Endothelial cell (in vitro differentiated cells): ENCODE results near the gene GOSR2. TPM values are rescaled to one million over a fixed set of nuclear protein-coding genes. Genes with fewer than 3 reads are reported as not detected.

Experiments
- DNase-seq: peaks from one replicate; pipeline ENCODE4 v3.0.0; 2021; ENCODE audit warnings: low spot score
- H3K27ac Mint-ChIP-seq: one replicate; pipeline ENCODE4 v1.8.0; 2021; ENCODE audit warnings: mixed read lengths, inconsistent platforms; ENCODE audit not compliant: unreplicated experiment
- H3K27me3 Mint-ChIP-seq: one replicate; pipeline ENCODE4 v1.8.0; 2021; ENCODE audit warnings: mild to moderate bottlenecking, moderate library complexity, mixed read lengths, inconsistent platforms; ENCODE audit not compliant: unreplicated experiment
- H3K36me3 Mint-ChIP-seq: one replicate; pipeline ENCODE4 v1.8.0; 2021; ENCODE audit warnings: mild to moderate bottlenecking, low read depth, mixed read lengths, inconsistent platforms; ENCODE audit not compliant: unreplicated experiment
- H3K4me1 Mint-ChIP-seq: one replicate; pipeline ENCODE4 v1.8.0; 2021; ENCODE audit warnings: mild to moderate bottlenecking, mixed read lengths, inconsistent platforms; ENCODE audit not compliant: unreplicated experiment
- H3K4me3 Mint-ChIP-seq: one replicate; pipeline ENCODE4 v1.8.0; 2021; ENCODE audit warnings: mild to moderate bottlenecking, mixed read lengths, inconsistent platforms; ENCODE audit not compliant: unreplicated experiment
- H3K9me3 Mint-ChIP-seq: one replicate; pipeline ENCODE4 v1.8.0; 2021; ENCODE audit warnings: mixed read lengths, inconsistent platforms; ENCODE audit not compliant: unreplicated experiment
- total RNA-seq: library from RNA; stranded (reverse); fragmentation: NEBNext Ultra II Directional; extraction: Animal tissue kit (Norgen Biotek cat#: 25700); gene quantifications from one replicate; pipeline ENCODE4 v1.2.1, GENCODE V29; 2021; ENCODE audit not compliant: unreplicated experiment
- TF ChIP-seq, protein P1 (sequence below): fragments of 200-600 bp; sonication (generic); IDR thresholded peaks from one replicate; pipeline ENCODE4 v1.5.0; 2021; ENCODE audit warnings: antibody characterized with exemption; ENCODE audit not compliant: unreplicated experiment

Gene GOSR2
- total RNA-seq, 1 donor from 2014 or later, result 51.2 TPM

DNA sequence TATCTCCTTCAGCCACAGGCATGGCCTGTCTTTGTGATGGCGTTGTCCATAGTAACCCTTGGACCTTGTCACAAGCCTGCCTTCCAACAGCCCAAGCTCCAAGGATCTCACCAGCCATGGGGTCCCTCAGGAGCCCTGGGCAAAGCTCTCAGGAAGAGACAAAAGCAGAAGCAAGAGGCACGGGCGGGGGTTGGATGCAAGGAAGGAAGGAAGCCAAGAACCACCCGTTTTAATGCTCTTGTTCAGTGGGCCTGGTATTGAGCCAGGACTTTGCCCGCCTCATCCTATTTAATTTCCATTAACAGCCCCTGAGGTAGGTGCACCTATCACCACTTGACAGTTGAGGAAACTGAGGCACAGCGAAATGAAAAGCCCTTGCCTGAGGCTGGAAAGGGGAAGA lies 32.3 kb upstream of the GOSR2 start:
- H3K4me3 Mint-ChIP-seq, result no peak overlapping the region
- no peak for DNase-seq
- H3K36me3 Mint-ChIP-seq, result no peaks in the 10 kb centered on the region
- no peak overlapping the region for H3K27ac Mint-ChIP-seq
- H3K27me3 Mint-ChIP-seq, result peaks cover 9% of the 10 kb centered on the region
- TF ChIP-seq, protein P1, sequence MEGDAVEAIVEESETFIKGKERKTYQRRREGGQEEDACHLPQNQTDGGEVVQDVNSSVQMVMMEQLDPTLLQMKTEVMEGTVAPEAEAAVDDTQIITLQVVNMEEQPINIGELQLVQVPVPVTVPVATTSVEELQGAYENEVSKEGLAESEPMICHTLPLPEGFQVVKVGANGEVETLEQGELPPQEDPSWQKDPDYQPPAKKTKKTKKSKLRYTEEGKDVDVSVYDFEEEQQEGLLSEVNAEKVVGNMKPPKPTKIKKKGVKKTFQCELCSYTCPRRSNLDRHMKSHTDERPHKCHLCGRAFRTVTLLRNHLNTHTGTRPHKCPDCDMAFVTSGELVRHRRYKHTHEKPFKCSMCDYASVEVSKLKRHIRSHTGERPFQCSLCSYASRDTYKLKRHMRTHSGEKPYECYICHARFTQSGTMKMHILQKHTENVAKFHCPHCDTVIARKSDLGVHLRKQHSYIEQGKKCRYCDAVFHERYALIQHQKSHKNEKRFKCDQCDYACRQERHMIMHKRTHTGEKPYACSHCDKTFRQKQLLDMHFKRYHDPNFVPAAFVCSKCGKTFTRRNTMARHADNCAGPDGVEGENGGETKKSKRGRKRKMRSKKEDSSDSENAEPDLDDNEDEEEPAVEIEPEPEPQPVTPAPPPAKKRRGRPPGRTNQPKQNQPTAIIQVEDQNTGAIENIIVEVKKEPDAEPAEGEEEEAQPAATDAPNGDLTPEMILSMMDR, result no peak
- H3K4me1 Mint-ChIP-seq, result peaks cover 6% of the 10 kb centered on the region
- H3K9me3 Mint-ChIP-seq, result no peaks in the 10 kb centered on the region

DNA sequence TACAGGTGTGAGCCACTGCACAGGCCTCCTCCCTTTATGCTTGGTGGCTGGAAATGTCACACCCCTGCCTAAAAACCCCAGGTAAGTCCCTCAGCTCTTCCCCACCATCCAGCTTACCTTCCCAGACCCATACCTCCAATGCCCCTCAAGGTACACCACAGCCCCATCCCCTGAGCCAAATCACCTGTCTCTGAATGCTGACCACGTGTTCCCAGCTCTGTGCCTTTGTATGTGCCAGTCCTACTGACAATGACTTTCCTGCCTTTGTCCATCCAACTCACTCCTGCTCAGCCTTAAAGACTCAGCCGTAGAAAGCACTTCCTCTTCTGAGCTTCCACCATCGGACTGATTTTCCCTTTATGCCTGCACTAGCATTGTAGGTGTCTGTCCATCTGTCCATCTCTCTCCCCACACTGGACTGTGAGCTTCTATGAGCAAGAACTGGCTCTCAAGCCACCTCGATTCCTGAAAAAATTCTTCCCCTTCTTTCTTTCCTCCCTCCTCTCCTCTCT lies 30.7 kb upstream of the GOSR2 start:
- peaks cover 9% of the 10 kb centered on the region for H3K27me3 Mint-ChIP-seq
- no peaks in the 10 kb centered on the region for H3K9me3 Mint-ChIP-seq
- H3K27ac Mint-ChIP-seq, result no peak overlapping the region
- H3K36me3 Mint-ChIP-seq, result no peaks in the 10 kb centered on the region
- H3K4me1 Mint-ChIP-seq, result peaks cover 6% of the 10 kb centered on the region
- TF ChIP-seq, protein P1, result no peak
- H3K4me3 Mint-ChIP-seq, result no peak overlapping the region
- DNase-seq, result no peak

DNA sequence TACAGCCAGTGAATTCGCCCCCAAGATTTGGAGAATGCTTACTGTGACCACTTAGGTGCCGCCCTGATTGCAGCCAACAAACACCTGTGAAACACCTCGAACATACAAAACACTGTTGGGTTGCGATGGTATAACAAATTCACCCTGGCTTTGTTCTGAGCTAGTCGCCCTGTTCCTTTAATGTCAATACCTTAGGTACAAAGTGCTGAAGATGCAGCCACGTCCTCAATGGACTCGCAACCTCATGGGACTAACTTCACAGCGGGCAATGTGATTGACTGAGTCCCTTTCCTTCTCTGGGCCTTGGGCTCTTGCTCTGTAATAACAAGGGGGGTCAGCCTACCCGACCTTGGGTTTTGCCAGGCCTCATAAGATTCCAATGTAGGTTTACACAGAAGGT lies 28.9 kb upstream of the GOSR2 start:
- DNase-seq, result no peak
- H3K4me3 Mint-ChIP-seq, result no peak overlapping the region
- TF ChIP-seq, protein P1, result no peak
- no peak overlapping the region for H3K27ac Mint-ChIP-seq
- peaks cover 6% of the 10 kb centered on the region for H3K4me1 Mint-ChIP-seq
- H3K9me3 Mint-ChIP-seq, result no peaks in the 10 kb centered on the region
- no peaks in the 10 kb centered on the region for H3K36me3 Mint-ChIP-seq
- peaks cover 8% of the 10 kb centered on the region for H3K27me3 Mint-ChIP-seq

DNA sequence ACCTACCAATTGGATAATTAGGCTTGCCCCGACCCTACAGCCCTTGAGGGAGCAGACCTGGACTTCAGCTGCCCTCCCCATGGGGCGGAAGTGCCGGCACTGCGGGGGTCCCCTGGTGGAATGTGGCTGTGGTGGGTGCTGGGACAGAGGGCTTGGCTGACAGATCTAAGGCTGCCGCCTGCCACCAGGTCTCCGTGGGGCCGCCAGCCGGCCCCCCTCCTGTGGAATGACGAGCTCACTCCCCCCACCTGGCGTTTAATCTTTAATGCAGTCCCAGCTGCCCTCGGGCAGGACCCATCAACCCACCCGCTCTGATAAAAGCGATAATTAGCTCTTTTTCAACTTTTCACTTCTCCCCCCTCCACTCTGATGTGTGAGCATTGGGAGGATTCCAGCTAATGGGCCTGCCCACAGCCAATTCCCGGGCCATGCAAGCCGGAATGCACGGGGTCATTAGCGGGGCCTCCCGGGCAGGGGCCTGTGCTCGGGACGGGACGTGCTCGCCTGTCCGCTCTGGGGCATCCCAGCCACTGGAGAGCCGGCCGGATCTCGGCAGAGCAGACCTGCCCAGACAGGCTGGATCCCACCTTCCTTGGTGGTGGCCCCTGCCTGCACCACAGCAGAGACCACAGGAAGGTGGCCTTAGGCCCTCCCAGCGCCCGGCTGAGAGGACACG lies 28.3 kb upstream of the GOSR2 start:
- TF ChIP-seq, protein P1, result no peak
- Mint-ChIP-seq H3K27me3 (peaks cover 8% of the 10 kb centered on the region), H3K4me1 (peaks cover 6% of the 10 kb centered on the region), H3K4me3 (no peak overlapping the region), H3K9me3 (no peaks in the 10 kb centered on the region), H3K36me3 (no peaks in the 10 kb centered on the region), H3K27ac (no peak overlapping the region)
- DNase-seq, result no peak

DNA sequence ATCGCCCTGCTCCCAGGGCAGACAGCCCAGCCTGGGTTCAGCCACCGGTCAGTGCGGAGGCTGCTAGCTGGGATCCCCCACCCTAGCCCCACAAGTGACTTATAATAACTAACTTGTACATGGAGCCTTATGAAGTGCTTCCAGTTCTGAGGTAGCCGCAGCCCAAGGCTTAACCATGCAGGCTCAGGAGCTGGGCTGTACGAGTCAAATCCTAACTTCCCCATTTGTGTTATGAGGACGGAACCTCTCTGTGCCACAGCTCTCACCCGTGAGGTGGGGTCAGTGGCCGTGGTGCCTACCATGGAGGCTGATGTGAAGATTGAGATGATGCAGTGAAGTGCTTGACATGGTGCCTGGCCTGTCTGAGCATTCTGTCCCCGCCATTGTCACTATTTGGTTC lies 27.8 kb upstream of the GOSR2 start:
- Mint-ChIP-seq H3K27me3 (peaks cover 8% of the 10 kb centered on the region), H3K36me3 (no peaks in the 10 kb centered on the region), H3K4me1 (peaks cover 6% of the 10 kb centered on the region), H3K9me3 (no peaks in the 10 kb centered on the region), H3K27ac (no peak overlapping the region), H3K4me3 (no peak overlapping the region)
- no peak for DNase-seq
- TF ChIP-seq, protein P1, result no peak
